ENCODE measurements around the gene KCNN3.
A peak's percentile ranks its signal among the peaks of the same experiment; 100 is the strongest.

Gene KCNN3

DNA sequence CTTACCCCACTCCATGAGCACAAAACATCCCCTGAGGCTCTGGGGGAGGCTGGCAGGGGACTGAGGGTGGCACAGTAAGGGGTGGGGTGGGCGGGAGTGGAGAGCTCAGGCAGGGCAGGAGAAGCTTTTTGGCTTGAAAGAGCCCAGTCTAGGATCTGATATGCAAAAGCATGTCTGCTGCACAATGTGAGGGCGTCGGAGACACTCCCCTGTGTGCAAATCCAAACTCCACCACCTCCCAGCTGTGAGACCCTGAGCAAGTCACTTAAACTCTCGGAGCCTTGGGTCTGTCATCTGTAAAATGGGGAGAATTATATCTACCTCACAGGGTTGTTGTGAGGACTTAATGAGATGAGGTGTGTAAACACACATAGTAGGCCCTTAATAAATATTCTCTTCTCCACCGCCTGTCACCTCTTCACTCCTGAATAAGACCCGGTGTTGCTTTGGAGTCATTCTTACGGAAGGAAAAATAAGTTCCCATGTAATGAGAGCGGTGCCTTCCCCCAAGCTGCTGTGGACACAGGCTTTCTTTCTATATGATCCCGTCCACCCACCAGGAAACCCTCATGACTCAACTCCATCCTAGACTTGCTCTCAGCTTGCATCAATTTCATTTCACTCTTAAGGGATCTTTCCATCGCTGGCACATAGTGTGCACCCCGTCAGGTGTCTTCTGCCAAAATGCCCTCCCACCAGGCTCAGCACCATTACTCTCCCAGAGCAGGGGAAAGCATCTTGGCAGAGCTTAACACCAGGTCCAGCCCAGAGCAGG is 12.5 kb downstream of the KCNN3 start:
- TF ChIP-seq POLR2A (IDR thresholded peaks at IDR 0.05; ENCODE audit: low read depth, low read length) (no peak), TAF1 (IDR thresholded peaks at IDR 0.05; ENCODE audit: borderline replicate concordance, low read depth, low read length) (no peak), POLR2AphosphoS5 (IDR thresholded peaks at IDR 0.05; ENCODE audit: low read depth, low read length) (no peak)
- DNase-seq (ENCODE audit: insufficient read length) (no peak), FAIRE-seq (peak; percentile 74)

DNA sequence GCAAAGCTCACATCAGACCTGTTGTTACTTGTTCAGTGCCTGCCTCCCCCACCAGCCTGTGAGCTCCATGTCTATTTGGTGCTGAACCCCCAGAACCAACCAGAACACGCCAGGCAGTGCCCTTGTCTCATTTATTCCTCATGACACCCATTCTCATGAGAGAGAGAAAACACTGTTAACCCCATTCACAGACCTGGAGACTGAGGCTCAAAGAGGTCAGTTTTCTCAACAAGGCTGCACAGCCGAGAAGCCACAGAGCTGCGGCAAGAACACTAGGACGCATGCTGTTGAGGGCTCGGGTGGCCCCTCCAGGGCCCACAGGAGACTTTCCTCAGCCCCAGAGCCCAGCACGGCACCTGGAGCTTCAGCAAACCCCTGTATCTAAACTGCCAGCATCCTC is 13.1 kb downstream of the KCNN3 start:
- DNase-seq (ENCODE audit: insufficient read length) (no peak), FAIRE-seq (peak; percentile 30)
- TF ChIP-seq POLR2AphosphoS5 (IDR thresholded peaks at IDR 0.05; ENCODE audit: low read depth, low read length), result no peak
- TF ChIP-seq TAF1 (IDR thresholded peaks at IDR 0.05; ENCODE audit: borderline replicate concordance, low read depth, low read length), result no peak
- no peak for TF ChIP-seq POLR2A (IDR thresholded peaks at IDR 0.05; ENCODE audit: low read depth, low read length)

DNA sequence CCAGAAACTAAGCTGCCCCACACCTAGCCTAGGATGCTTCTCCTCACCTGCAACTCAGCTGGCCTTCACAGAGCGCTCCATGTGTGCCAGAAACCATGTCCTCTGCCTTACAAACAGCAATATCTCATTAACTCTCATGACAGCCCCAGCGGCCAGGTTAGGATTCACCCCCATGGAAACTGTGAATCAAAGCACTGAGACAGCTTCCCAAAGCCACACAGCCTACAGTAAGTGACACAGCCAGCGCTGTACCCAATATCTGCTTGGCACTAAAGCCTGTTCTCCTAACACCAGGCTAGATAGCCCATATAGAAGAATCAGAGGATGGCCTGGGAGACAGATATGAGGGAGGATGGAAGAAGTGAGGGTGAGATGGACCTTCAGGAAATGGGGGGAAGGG is 13.5 kb downstream of the KCNN3 start:
- FAIRE-seq, result no peak
- TF ChIP-seq TAF1 (IDR thresholded peaks at IDR 0.05; ENCODE audit: borderline replicate concordance, low read depth, low read length) (no peak), POLR2A (IDR thresholded peaks at IDR 0.05; ENCODE audit: low read depth, low read length) (no peak), POLR2AphosphoS5 (IDR thresholded peaks at IDR 0.05; ENCODE audit: low read depth, low read length) (no peak)

DNA sequence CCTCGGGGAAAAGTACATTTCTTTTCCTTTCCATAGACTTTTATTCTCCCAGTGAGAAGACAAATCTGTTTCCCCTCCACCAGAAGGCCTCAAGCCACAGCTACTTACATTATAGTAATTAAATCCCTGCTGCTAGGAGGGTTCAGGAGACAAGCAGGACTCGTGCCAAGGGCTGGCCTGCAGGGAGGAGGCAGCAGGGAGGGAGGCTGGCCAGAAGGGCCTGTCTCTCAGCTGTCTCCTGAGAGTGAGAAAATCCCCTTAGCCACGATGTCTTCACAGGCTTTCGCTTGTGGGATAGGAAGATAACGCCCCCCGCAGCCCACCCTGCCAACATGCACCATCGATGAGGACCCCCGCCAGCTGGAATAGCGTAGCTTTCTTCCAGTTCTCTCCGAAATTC is 14.0 kb downstream of the KCNN3 start:
- FAIRE-seq (no peak), DNase-seq (ENCODE audit: insufficient read length) (no peak)
- no peak for TF ChIP-seq TAF1 (IDR thresholded peaks at IDR 0.05; ENCODE audit: borderline replicate concordance, low read depth, low read length)
- no peak for TF ChIP-seq POLR2A (IDR thresholded peaks at IDR 0.05; ENCODE audit: low read depth, low read length)
- no peak for TF ChIP-seq POLR2AphosphoS5 (IDR thresholded peaks at IDR 0.05; ENCODE audit: low read depth, low read length)

More for the DNA sequence above, 13.5 kb downstream of the KCNN3 start:
- no peak for DNase-seq (ENCODE audit: insufficient read length)

DNA sequence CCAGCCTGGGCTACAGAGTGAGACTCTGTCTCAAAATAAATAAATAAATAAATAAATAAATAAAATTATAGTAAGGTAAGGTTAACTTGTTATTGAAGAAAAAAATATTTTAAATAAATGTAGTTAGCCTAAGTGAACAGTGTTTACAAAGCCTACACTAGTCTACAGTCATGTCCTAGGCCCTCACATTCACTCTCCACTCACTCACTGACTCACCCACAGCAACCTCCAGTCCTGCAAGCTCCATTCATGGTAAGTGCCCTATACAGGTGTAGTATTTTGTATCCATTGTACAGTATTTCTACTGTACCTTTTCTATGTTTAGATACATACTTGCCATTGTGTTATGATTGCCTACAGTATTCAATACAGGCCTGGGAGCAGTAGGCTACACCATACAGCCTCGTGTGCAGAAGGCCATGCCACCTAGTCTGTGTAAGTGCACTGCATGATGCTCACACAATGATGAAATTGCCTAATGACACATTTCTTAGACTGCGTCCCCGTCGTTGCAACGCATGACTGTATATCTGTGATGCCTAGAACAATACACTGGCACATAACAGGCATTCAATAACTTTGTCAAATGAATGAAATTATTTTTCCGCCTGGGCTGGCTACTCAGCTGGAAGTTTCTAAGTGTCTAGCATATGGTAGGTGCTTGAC is 14.8 kb downstream of the KCNN3 start:
- DNase-seq (ENCODE audit: insufficient read length), result no peak
- TF ChIP-seq TAF1 (IDR thresholded peaks at IDR 0.05; ENCODE audit: borderline replicate concordance, low read depth, low read length) (no peak), POLR2A (IDR thresholded peaks at IDR 0.05; ENCODE audit: low read depth, low read length) (no peak), POLR2AphosphoS5 (IDR thresholded peaks at IDR 0.05; ENCODE audit: low read depth, low read length) (no peak)
- FAIRE-seq, result no peak

DNA sequence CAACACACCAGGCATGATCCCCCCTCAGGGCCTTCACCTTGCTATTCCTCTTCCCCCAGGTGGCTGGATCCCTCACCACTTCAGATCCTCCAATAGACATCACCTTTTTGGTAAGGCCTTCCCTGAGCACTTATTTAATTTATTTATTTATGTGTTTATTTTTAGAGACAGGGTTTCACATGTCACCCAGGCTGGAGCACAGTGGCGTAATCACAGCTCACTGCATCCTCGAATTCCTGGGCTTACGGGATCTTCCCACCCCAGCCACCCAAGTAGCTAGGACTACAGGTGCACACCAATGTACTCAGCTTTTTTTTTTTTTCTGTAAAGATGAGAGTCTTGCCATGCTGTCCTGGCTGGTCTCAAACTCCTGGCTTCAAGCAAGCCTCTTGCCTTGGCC is 17.2 kb downstream of the KCNN3 start:
- DNase-seq (ENCODE audit: insufficient read length), result no peak
- TF ChIP-seq TAF1 (IDR thresholded peaks at IDR 0.05; ENCODE audit: borderline replicate concordance, low read depth, low read length) (no peak), POLR2AphosphoS5 (IDR thresholded peaks at IDR 0.05; ENCODE audit: low read depth, low read length) (no peak), POLR2A (IDR thresholded peaks at IDR 0.05; ENCODE audit: low read depth, low read length) (no peak)
- FAIRE-seq, result no peak

DNA sequence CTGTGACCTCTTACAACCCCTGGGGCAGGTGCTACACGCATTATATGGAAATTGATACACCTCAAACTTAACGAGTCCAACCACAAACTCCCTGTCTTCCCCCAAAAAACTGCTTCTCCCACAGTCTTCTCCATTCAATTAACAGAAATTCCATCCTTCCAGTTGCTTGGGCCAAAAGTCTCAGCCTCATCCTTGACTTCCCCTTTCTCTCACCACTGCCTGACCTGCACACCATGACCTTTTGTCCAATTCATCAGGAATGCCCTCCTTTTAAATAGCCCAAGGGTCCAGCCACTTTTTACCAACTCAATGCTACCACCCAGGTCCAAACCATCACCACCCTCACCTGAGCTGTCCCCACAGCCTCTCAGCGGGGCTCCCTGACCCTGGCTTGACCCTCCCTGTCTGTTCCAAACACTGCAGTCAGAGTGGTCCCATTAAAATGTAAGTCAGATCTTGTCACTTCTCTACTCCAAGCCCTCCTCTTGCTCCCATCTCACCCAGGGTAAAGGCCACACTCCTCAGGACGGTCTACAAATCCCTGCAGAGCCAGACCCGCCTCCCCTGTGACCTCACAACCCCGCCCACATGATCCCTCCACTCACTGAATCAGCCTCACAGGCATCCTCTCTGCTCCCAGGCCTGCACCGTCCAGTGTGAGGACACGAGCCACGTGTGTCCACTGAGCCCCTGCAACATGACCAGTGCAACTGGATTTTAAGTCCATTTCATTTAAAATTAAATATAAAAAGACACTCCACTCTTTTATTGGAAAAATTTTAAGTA is 18.5 kb downstream of the KCNN3 start:
- TF ChIP-seq TAF1 (IDR thresholded peaks at IDR 0.05; ENCODE audit: borderline replicate concordance, low read depth, low read length), result no peak
- FAIRE-seq, result no peak
- DNase-seq (ENCODE audit: insufficient read length), result no peak

DNA sequence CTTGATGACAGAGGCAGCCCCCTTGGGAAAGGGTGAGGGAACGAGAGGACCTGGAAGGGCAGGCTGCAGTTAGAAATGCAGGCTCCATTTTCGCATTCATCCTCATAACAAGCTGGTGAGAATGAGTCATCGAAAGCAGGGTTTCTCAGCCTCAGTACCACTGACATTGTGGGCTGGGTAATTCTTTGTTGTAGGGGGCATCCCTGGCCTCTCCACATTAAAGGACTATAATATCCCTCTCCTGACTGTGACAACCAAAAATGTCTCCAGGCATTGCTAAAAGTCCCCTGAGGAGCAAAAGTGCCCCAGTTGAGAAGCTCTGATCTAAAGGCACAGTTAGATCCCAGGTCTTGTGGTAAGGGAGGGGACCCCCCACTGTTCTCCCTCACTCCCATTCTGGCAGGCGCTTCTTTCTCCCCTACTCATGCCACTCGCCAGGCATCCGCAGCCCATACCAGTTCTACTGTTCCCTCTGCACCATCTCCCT is 20.4 kb downstream of the KCNN3 start:
- no peak for DNase-seq (ENCODE audit: insufficient read length)
- peak; percentile 83 for FAIRE-seq
- no peak for TF ChIP-seq TAF1 (IDR thresholded peaks at IDR 0.05; ENCODE audit: borderline replicate concordance, low read depth, low read length)
- TF ChIP-seq POLR2A (IDR thresholded peaks at IDR 0.05; ENCODE audit: low read depth, low read length), result no peak
- TF ChIP-seq POLR2AphosphoS5 (IDR thresholded peaks at IDR 0.05; ENCODE audit: low read depth, low read length), result no peak

DNA sequence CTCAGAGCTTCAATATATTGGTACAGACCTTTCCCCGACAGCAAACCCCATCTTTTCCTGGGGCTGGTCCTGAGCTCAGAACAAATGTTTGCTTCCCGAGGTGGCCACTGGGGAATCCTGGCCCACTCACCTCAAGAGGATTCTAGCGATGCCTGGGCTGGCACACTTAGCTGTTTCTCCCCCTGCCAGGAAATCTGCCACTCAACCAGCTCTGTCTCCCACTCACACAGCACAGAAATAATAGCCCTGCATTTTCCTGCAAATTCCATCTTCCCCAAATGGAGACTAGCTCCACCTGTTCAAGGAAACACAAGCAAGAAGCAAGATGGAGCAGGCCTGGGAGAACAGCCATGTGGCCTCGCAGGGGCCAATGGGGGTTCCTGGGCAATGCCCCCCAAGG is 21.1 kb downstream of the KCNN3 start:
- no peak for TF ChIP-seq TAF1 (IDR thresholded peaks at IDR 0.05; ENCODE audit: borderline replicate concordance, low read depth, low read length)
- TF ChIP-seq POLR2A (IDR thresholded peaks at IDR 0.05; ENCODE audit: low read depth, low read length), result no peak
- no peak for TF ChIP-seq POLR2AphosphoS5 (IDR thresholded peaks at IDR 0.05; ENCODE audit: low read depth, low read length)
- DNase-seq (ENCODE audit: insufficient read length) (no peak), FAIRE-seq (no peak)

DNA sequence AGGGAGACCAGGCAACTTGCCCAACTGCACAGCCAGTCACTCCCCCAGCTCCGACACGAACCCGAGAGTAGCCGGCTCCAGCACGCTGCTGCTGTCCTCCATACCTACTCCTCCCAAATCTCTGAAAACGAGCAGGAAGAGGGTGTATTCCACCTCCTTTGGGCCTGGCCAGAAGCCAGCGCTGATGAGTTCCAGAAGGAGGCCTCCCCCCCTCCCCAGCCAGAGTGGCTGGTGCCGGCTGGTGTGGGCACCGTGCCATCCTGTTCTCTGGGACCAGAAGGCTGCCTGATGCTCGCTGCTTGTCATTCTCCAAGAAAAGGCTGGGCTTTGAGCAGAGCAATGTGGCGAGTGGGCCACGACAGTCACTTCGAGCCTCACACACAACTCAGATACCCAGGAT is 22.2 kb downstream of the KCNN3 start:
- no peak for DNase-seq (ENCODE audit: insufficient read length)
- no peak for TF ChIP-seq TAF1 (IDR thresholded peaks at IDR 0.05; ENCODE audit: borderline replicate concordance, low read depth, low read length)
- no peak for TF ChIP-seq POLR2A (IDR thresholded peaks at IDR 0.05; ENCODE audit: low read depth, low read length)
- TF ChIP-seq POLR2AphosphoS5 (IDR thresholded peaks at IDR 0.05; ENCODE audit: low read depth, low read length), result no peak
- FAIRE-seq, result no peak
